HG03575 (cell line): ENCODE measurements around the gene PRDX1.

Source experiments
- ATAC-seq: cut with Tn5 transposase; IDR thresholded peaks from one replicate; pipeline ENCODE4 v1.9.1; 2021; ENCODE audit not compliant: unreplicated experiment, insufficient number of reproducible peaks, low FRiP score; ENCODE audit errors: extremely low read depth

The PRDX1 gene

GRCh38 chr1:45521413-45522323, at the start of gene PRDX1:
Gene PRDX1 (minus strand): TSS chr1:45521884. CDS start chr1:45519043, 2,841 bp downstream.
- ATAC-seq, result peak; percentile 46

GRCh38 chr1:45570631-45571030, 48.9 kb upstream of the PRDX1 start:
- no peak for ATAC-seq

- ATAC-seq, result no peak
Measured at GRCh38 chr1:45569962-45570581, 48.4 kb upstream of the PRDX1 start.

GRCh38 chr1:45569571-45569961, 47.9 kb upstream of the PRDX1 start:
- ATAC-seq, result no peak

GRCh38 chr1:45568421-45568820, 46.7 kb upstream of the PRDX1 start:
- ATAC-seq, result no peak

GRCh38 chr1:45567911-45568310, 46.2 kb upstream of the PRDX1 start:
- no peak for ATAC-seq

- no peak for ATAC-seq
Measured at GRCh38 chr1:45566722-45567121, 45.0 kb upstream of the PRDX1 start.

- ATAC-seq, result no peak
Measured at GRCh38 chr1:45563843-45564242, 42.2 kb upstream of the PRDX1 start.

- ATAC-seq, result no peak
Measured at GRCh38 chr1:45557422-45557944, 35.8 kb upstream of the PRDX1 start.

- ATAC-seq, result no peak
Measured at GRCh38 chr1:45554198-45554597, 32.5 kb upstream of the PRDX1 start.

GRCh38 chr1:45552331-45552730, 30.6 kb upstream of the PRDX1 start:
- ATAC-seq, result no peak

GRCh38 chr1:45551684-45552083, 30.0 kb upstream of the PRDX1 start:
- ATAC-seq, result no peak

- no peak for ATAC-seq
Measured at GRCh38 chr1:45550401-45551351, 29.0 kb upstream of the PRDX1 start, which contains the start of gene AKR1A1. Gene AKR1A1 (plus strand): TSS chr1:45550826. CDS start chr1:45561795, 10,969 bp downstream.

- no peak for ATAC-seq
Measured at GRCh38 chr1:45545553-45546310, 24.0 kb upstream of the PRDX1 start.

- no peak for ATAC-seq
Measured at GRCh38 chr1:45545019-45545493, 23.4 kb upstream of the PRDX1 start.

- ATAC-seq, result no peak
Measured at GRCh38 chr1:45544530-45544929, 22.8 kb upstream of the PRDX1 start.

GRCh38 chr1:45543581-45544417, 22.1 kb upstream of the PRDX1 start:
- ATAC-seq, result no peak
